Erythroblast (primary cell): Measurements from ENCODE around the gene LY86.
"Not testable (repeated sequence)": the region's sequence is repeated elsewhere in the genome, so short reads cannot be mapped to it uniquely, and the experiment has no call there.

Source experiments
- DNase-seq, 2 experiments: peaks; one replicate each; lab custom pipeline; 2025; lab: John Stamatoyannopoulos, UW
- GATA1 ChIP-seq: IDR thresholded peaks from 2 replicates; pipeline ENCODE4 v1.6.1; 2011; ENCODE audit warnings: low read depth, mild to moderate bottlenecking, control low read depth, low read length, moderate library complexity
- POLR2A ChIP-seq: IDR thresholded peaks from 2 replicates; pipeline ENCODE4 v1.6.1; 2011; ENCODE audit warnings: mild to moderate bottlenecking, low read length

Gene LY86

DNA sequence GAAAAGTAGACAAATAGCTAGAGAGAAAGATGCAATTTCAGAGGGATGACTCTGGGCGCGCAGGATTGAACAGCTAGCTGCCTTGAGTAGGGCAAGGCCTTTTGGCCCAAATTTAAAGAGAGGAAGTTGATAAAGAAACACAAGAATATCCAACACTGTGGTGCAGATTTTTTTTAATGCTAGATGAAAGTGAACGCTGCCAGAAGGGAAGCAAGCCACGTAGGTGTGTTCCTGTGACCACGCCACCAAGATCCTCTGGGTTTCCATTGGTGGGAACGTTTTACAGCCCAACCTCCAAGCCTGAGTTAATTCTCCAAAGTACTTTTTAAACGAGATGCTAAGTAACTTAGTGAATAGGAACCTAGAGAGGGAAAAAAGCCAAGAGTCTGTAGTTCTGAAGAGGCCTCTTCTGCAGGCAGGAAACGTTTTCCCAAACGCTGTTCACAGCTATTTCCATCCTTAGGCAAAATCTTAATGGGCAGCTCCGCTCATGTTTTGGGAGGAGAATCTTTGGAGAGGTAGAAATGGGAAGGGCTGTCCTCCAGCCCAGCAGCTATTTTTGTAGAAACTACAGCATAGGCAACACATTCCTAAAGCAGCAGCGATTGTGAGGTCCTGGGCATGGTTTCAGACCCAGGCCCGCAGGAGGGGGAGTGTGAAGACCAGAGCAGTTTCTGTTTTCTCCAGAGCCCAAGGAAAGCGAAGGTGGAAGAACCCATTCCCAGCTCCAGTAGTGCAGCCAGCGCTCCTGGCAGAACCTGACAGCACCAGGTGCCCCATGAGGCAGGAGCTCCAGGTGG is 8.2 kb downstream of the LY86 start:
- no peak for DNase-seq
- TF ChIP-seq GATA1, result no peak
- TF ChIP-seq POLR2A, result no peak

DNA sequence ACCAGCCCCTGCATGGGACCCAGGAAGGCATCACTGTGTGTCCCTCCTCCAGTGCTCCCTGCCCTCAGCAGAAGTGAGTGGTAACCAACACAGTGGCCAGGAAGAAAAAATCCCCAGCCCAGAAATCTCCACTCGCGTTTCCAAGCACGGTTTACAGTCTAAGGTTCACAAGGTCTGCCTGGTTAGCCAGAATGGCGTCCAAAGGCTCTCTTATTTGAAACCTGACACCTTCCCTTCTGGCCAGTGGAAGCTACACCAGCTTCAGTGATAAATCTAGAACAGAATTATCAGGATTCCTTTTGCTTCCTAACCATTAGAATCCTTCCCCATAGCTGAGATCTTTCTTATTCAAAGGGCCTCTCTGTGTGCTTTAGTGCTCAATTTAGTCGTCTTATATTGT is 9.2 kb downstream of the LY86 start:
- no peak for DNase-seq

DNA sequence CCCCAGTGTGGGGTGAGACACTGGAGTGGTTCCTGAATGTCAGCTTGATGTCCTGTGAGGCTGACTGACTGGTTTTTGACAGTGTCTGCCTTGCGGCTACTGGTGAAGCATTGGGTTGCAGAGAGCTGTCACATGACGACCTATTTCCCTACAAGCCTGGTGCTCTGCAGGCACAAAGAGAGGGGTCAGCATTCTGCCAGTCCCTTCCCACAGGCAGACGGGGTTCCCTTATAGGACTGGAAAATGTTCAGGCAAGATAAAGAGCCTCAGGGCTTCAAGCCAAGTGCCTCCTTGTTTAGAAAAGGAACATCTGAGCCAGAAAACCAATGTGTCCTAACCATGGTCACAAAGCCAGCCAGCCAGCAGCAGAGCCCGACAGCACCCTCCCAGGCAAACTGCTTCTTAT is 11.0 kb downstream of the LY86 start:
- no peak for TF ChIP-seq GATA1
- no peak for DNase-seq

More for the DNA sequence above, 9.2 kb downstream of the LY86 start:
- no peak for TF ChIP-seq GATA1
- TF ChIP-seq POLR2A, result no peak

DNA sequence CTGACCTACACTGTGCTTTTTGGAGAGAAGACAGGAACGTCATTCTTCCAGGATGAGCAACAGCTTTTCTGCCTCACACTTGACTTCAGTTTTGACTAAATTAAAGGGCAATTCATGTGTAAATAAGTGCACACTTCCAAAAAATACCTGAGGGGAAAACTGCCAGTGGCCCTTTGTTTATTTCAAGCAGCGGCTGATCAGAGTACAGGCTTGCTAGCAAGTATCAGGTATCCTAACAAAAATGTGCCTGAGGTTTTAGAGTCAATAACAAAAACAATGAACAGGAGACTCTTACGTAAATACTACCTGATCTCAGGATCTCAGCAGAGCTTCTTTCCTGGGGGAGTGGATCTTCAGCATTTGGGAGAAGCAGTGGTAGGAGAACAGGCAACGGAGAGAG is 12.4 kb downstream of the LY86 start:
- DNase-seq, result no peak

DNA sequence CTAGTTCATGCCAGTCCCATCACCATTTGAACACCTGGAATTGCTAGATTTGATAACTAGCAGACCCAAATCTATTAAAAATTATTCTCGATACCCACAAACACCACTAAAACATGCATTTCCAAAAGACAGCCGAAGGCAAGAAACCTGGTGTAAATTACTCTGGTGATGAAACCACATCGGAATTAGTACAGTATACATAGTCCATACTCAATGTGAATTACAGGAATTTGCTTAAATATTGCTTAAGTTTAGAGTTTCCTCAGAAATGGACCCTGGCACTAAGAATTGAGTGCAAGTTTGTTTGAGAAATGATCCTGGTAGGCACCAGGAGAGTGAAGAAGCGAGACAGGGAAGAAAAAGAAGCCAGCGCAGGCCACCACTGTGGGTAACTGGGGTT is 13.7 kb downstream of the LY86 start:
- TF ChIP-seq POLR2A (no peak), GATA1 (no peak)
- no peak for DNase-seq

More for the DNA sequence above, 12.4 kb downstream of the LY86 start:
- TF ChIP-seq GATA1 (no peak), POLR2A (no peak)

DNA sequence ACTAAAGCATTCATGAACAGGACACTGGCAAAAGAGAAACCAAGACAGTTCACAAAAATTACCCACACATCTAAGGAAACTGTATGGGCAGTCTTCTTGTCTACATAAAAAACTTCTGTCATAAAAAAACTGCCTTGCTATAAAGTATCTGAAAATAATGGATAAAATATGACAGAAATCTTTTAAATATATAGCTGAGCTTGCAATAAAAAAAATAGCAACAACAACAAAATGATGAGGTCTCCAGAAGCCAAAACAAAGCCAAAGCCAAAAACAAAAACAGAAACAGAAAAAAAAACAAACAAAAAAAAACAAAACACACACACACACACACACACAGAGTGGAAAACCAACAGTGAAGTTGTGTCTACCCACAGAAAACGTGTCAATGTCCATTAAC is 14.8 kb downstream of the LY86 start:
- DNase-seq, result no peak
- no peak for TF ChIP-seq POLR2A
- TF ChIP-seq GATA1, result no peak

DNA sequence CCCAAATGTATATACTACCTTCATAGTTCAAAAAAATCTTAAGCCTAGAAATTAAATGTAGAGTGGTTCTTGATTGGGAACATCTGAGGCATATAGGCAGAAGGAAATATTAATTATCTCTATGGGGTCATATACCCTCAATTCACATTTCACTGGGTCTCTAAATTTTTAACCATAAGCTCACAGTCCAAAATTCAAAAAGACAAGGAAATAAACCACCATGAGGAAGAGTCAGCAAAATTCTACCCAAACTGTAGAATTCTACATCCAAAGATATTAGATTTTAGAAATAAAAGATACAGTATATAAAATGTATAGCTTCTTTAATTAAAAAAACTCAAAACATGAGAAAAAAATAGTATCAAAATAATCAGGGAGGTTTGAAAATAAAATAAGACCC is 15.5 kb downstream of the LY86 start:
- DNase-seq, result no peak
- TF ChIP-seq POLR2A (no peak), GATA1 (no peak)

DNA sequence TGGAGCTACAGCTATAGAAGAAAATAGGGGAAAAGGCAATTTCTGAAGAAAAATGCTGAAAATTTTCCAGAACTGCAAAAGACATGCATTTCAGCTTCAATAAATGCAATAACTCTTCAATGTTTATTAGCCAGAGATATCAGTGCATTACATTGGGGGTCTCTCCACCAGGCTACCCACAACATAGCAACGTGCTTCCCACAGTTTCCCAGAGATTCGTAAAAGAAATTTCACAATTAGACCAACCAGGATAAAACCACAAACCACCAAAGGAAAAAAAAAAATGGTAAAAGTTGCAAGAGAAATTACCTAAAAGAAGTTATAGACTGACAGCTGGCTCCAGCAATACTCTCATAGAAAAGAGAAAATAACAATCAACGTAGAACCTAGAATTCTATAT is 16.0 kb downstream of the LY86 start:
- no peak for TF ChIP-seq POLR2A
- no peak for TF ChIP-seq GATA1
- DNase-seq, result no peak

DNA sequence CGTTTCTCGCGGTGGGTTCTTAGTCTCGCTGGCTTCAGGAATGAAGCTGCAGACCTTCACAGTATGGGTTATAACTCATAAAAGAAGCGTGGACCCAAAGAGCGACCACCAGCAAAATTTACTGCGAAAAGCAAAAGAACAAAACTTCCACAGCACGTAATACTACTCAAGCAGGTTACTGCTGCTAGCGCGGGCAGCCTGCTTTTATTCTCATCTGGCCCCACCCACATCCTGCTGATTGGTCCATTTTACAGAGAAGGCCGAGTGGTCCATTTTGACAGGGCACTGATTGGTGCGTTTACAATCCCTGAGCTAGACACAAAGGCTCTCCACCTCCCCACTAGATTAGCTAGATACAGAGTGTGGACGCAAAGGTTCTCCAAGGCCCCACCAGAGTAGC is 17.4 kb downstream of the LY86 start:
- TF ChIP-seq POLR2A, result no peak
- TF ChIP-seq GATA1, result no peak
- DNase-seq, result no peak

DNA sequence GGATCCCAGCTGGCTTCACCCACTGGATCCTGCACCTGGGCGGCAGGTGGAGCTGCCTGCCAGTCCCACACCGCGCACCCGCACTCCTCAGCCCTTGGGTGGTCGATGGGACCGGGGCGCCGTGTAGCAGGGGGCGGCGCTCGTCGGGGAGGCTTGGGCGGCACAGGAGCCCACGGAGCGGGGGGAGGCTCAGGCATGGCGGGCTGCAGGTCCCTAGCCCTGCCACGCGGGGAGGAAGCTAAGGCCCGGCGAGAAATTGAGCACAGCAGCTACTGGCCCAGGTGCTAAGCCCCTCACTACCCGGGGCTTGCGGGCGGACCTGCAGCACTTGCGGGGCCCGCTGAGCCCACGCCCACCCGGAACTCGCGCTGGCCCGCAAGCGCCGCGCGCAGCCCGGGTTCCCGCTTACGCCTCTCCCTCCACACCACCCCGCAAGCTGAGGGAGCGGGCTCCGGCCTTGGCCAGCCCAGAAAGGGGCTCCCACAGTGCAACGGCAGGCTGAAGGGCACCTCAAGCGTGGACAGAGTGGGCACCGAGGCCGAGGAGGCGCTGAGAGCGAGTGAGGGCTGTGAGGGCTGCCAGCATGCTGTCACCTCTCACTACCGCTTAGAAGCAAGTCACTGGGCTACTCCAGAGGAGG is 18.0 kb downstream of the LY86 start:
- not testable (repeated sequence) for DNase-seq

DNA sequence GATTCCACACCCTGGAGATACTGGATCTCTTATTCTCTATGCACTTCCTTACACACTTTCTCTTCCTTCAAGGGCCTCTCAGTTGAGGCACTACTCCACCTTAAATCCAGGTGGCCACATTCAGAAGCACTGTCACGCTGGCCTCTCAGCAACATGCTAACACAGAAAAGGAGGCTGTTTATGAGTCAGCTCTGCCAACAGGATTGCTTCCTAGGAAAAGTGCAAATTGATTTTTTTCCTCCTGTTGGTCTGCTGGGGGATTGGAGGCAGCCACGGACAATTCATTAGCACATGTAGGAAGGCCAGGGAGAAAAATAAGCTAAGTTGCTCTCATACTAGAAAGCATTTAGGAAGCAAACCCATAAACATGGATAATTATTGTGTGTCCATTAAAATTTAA is 20.9 kb downstream of the LY86 start:
- TF ChIP-seq GATA1, result no peak
- TF ChIP-seq POLR2A, result no peak
- DNase-seq, result no peak

DNA sequence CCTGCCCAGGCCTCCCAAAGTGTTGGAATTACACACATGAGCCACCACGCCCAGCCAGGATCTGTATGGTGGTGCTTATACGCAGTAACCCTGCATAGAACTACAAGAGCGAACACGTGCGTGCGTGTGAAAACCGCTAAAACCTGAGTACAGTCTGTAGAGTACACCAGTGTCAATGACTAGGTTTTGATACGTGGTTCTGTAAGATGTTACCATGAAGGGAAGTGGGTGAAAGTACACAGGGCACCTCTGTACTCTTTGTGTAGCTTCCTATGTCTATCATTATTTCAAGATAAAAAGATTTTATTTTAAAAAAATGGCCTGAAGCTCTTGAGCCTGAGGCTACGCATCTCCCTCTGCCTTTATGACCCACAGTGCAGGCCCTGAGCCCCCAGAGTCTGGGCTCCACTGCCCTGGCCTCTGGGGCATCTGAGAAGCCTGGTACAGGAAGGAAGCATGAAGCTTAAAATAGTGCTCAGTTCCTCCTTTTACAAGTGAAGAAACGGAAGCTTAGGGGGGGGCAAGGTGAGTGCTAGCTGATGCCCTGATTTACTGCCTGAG is 21.6 kb downstream of the LY86 start:
- no peak for TF ChIP-seq GATA1
- no peak for TF ChIP-seq POLR2A
- DNase-seq, result no peak

DNA sequence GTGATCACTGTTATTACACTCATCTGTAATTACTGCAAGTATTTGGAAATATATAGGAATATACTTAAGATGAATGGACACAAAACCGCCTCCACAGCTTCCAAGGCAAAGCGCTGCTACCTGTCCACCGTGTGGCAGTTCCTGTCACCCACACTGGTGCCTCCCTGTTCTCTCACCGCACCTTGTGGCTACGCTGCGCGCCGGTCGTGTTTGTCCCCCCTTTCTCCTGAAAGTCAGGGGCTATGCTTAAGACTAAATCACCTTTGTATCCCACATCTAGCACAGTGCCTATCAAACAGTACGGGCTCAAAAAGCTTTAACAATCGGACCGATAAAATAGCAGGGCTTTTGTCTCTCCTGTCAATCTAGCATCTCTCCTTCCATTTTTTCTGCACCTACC is 23.0 kb downstream of the LY86 start:
- no peak for DNase-seq
- no peak for TF ChIP-seq GATA1
- TF ChIP-seq POLR2A, result no peak

DNA sequence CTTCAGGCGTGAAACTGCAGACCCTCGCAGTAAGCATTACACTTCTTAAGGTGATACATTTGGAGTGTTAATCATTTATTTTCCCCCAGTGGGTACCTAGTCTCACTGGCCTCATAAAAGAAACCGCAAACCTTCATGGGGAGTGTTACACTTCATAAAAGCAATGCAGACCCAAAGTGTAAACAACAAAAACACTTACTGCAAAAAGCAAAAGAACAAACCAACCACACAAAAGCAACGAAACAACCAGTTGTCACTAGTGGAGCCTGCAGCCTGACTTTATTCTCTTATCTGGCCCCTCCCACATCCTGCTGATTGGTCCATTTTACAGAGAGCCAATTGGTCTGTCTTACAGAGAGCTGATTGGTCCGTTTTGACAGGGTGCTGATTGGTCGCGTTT is 23.8 kb downstream of the LY86 start:
- TF ChIP-seq GATA1 (no peak), POLR2A (no peak)
- DNase-seq, result peak; percentile 6 to 9

DNA sequence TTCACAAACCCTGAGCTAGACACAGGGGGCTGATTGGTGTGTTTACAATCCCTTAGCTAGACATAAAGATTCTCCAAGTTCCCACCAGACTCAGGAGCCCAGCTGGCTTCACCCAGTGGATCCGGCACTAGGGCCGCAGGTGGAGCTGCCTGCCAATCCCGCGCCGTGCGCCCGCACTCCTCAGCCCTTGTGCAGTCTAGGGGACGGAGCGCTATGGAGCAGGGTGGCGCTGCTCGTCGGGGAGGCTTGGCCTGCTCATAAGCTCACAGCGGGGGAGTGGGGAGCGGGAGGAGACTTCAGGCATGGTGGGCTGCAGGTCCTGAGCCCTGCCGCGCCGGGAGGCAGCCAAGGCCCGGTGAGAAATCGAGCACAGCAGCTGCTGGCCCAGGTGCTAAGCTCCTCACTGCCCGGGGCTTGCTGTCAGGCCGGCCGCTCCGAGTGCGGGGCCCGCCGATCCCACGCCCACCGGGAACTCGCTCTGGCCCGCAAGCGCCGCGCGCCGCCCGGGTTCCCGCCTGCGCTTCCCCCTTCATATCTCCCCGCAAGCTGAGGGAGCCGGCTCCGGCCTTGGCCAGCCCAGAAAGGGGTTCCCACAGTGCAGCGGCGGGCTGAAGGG is 24.7 kb downstream of the LY86 start:
- DNase-seq, result not testable (repeated sequence)
